Umbilical cord (tissue), 2 donors: ENCODE measurements around the gene MSN. TPM values are rescaled to one million over a fixed set of nuclear protein-coding genes. Genes with fewer than 3 reads are reported as not detected.
"Not testable (repeated sequence)": the region's sequence is repeated elsewhere in the genome, so short reads cannot be mapped to it uniquely, and the experiment has no call there.

Experiments
- DNase-seq: peaks from one replicate; pipeline ENCODE4 v3.0.0-alpha.2; 2015; ENCODE audit warnings: low spot score
- total RNA-seq: library from RNA; depleted of rRNA; stranded (reverse); fragments of >200 nt; gene quantifications from one replicate; pipeline ENCODE4 v1.2.3, GENCODE V29; 2014; ENCODE audit warnings: low replicate concordance; ENCODE audit not compliant: insufficient read depth

The MSN gene
- total RNA-seq: 116 TPM

- peak; percentile 61 for DNase-seq
Measured at GRCh38 chrX:65667503-65668376, at the start of gene MSN. Gene MSN, plus strand, starts transcription at chrX:65667654. Its CDS starts 188 bp downstream, at chrX:65667842.

- DNase-seq: not testable (repeated sequence)
Measured at GRCh38 chrX:65620096-65620705, 47.3 kb upstream of the MSN start.

- DNase-seq: no peak
Measured at GRCh38 chrX:65630771-65631170, 36.7 kb upstream of the MSN start.

- DNase-seq: no peak
Measured at GRCh38 chrX:65633826-65634225, 33.6 kb upstream of the MSN start.

- no peak for DNase-seq
Measured at GRCh38 chrX:65634732-65635131, 32.7 kb upstream of the MSN start.

- peak; percentile 88 for DNase-seq
Measured at GRCh38 chrX:65635378-65635777, 32.1 kb upstream of the MSN start.

GRCh38 chrX:65635822-65636221 lies 31.6 kb upstream of the MSN start:
- DNase-seq: peak; percentile 7

- DNase-seq: not testable (repeated sequence)
Measured at GRCh38 chrX:65636261-65636660, 31.2 kb upstream of the MSN start.

GRCh38 chrX:65637335-65637734 lies 30.1 kb upstream of the MSN start:
- no peak for DNase-seq

GRCh38 chrX:65642914-65643491 lies 24.5 kb upstream of the MSN start:
- peak; percentile 22 for DNase-seq

GRCh38 chrX:65643531-65644052 lies 23.9 kb upstream of the MSN start:
- no peak for DNase-seq

GRCh38 chrX:65644621-65645289 lies 22.7 kb upstream of the MSN start:
- DNase-seq: peak; percentile 73

GRCh38 chrX:65647801-65648200 lies 19.7 kb upstream of the MSN start:
- DNase-seq: no peak

GRCh38 chrX:65652098-65652497 lies 15.4 kb upstream of the MSN start:
- DNase-seq: no peak

GRCh38 chrX:65657009-65657441 lies 10.4 kb upstream of the MSN start:
- not testable (repeated sequence) for DNase-seq

- DNase-seq: no peak
Measured at GRCh38 chrX:65657659-65658058, 9.8 kb upstream of the MSN start.

GRCh38 chrX:65658229-65658628 lies 9.2 kb upstream of the MSN start:
- no peak for DNase-seq

- DNase-seq: no peak
Measured at GRCh38 chrX:65667157-65667502, 324 bp upstream of the MSN start.

GRCh38 chrX:65668377-65669310 lies 1.2 kb downstream of the MSN start:
- DNase-seq: peak; percentile 73

GRCh38 chrX:65671286-65671685 lies 3.8 kb downstream of the MSN start:
- no peak for DNase-seq

GRCh38 chrX:65671966-65672365 lies 4.5 kb downstream of the MSN start:
- DNase-seq: no peak
